Measurements from ENCODE around the gene ST8SIA5.

Gene ST8SIA5

DNA sequence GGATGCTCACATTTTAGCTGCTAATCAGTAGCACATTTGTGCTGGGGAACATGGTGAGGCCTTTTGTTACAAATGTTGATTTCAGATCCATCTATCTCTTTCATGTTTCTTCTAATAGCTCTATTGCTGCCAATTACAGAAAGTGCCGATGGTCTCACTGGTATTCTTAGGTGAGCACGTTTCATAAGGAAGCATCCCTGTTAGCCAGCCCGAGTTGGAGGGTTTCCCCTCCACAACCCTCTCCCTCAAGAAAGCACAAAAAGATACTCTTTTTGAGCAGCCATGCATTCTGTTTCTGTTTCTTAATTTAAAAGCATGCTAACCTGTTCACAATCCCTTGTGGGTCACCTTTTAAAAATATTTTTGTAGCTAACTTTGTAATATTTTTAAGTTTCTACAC lies 30.8 kb upstream of the ST8SIA5 start:
- no peak overlapping the region for H3K27ac ChIP-seq (ENCODE audit: poor library complexity, severe bottlenecking)
- no peaks in the 10 kb centered on the region for H3K4me1 ChIP-seq (ENCODE audit: insufficient read depth, poor library complexity, severe bottlenecking)
- DNase-seq (ENCODE audit: low spot score) (no peak), ATAC-seq (ENCODE audit: low read depth) (no peak)
- no peak overlapping the region for H3K4me3 ChIP-seq (ENCODE audit: severe bottlenecking)
- no peaks in the 10 kb centered on the region for H3K9me3 ChIP-seq (ENCODE audit: severe bottlenecking)
- no peaks in the 10 kb centered on the region for H3K36me3 ChIP-seq (ENCODE audit: low read depth)
- no peaks in the 10 kb centered on the region for H3K27me3 ChIP-seq (ENCODE audit: insufficient read depth, poor library complexity, severe bottlenecking)
- TF ChIP-seq, protein P1, sequence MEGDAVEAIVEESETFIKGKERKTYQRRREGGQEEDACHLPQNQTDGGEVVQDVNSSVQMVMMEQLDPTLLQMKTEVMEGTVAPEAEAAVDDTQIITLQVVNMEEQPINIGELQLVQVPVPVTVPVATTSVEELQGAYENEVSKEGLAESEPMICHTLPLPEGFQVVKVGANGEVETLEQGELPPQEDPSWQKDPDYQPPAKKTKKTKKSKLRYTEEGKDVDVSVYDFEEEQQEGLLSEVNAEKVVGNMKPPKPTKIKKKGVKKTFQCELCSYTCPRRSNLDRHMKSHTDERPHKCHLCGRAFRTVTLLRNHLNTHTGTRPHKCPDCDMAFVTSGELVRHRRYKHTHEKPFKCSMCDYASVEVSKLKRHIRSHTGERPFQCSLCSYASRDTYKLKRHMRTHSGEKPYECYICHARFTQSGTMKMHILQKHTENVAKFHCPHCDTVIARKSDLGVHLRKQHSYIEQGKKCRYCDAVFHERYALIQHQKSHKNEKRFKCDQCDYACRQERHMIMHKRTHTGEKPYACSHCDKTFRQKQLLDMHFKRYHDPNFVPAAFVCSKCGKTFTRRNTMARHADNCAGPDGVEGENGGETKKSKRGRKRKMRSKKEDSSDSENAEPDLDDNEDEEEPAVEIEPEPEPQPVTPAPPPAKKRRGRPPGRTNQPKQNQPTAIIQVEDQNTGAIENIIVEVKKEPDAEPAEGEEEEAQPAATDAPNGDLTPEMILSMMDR (IDR thresholded peaks at IDR 0.05; ENCODE audit: poor library complexity, severe bottlenecking), result no peak

DNA sequence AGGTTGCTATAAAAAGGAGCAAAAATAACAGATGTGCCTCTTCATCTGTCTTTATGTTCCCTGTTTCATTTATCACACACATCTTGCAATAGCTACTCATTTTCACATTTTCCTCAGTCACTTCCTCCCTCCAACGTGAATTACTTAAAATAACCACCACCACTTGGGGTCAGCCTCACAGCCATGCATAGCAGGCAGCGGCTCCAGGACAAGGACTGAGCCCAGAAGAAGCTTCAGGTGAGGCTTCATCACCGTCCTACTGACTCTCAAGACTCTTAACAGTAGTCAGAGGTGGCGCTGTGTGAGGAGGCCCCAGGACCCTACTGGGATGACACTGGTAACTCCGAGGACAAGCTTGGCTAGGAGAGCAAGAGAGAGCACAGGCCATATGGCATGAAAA lies 15.5 kb upstream of the ST8SIA5 start:
- TF ChIP-seq, protein P1 (IDR thresholded peaks at IDR 0.05; ENCODE audit: poor library complexity, severe bottlenecking), result no peak
- Histone ChIP-seq H3K4me1 (ENCODE audit: insufficient read depth, poor library complexity, severe bottlenecking) (no peaks in the 10 kb centered on the region), H3K36me3 (ENCODE audit: low read depth) (no peaks in the 10 kb centered on the region), H3K9me3 (ENCODE audit: severe bottlenecking) (no peaks in the 10 kb centered on the region), H3K27ac (ENCODE audit: poor library complexity, severe bottlenecking) (no peak overlapping the region), H3K4me3 (ENCODE audit: severe bottlenecking) (no peak overlapping the region), H3K27me3 (ENCODE audit: insufficient read depth, poor library complexity, severe bottlenecking) (no peaks in the 10 kb centered on the region)
- ATAC-seq (ENCODE audit: low read depth), result no peak
- no peak for DNase-seq (ENCODE audit: low spot score)

DNA sequence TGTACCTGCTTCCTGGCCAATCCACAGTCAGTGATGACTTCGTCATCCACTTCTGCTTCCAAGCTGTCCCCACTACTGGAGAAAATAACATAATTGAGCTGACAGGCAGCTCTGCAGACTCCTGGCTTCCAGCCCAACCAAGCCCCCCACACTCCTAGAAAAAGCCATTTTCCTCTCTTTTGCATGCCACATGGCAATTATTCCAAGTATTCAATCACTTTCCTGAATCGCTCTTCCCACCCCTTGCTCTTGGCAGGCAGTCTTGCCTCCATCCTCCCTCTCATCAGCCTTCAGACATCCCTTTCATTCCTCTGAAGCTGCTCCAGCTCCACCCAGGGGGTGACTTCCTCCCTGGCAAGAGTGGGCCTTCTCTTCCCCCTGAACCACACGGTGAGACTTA lies 14.3 kb upstream of the ST8SIA5 start:
- TF ChIP-seq, protein P1 (IDR thresholded peaks at IDR 0.05; ENCODE audit: poor library complexity, severe bottlenecking), result no peak
- H3K9me3 ChIP-seq (ENCODE audit: severe bottlenecking), result no peaks in the 10 kb centered on the region
- no peaks in the 10 kb centered on the region for H3K4me1 ChIP-seq (ENCODE audit: insufficient read depth, poor library complexity, severe bottlenecking)
- H3K4me3 ChIP-seq (ENCODE audit: severe bottlenecking), result no peak overlapping the region
- DNase-seq (ENCODE audit: low spot score) (no peak), ATAC-seq (ENCODE audit: low read depth) (no peak)
- no peaks in the 10 kb centered on the region for H3K36me3 ChIP-seq (ENCODE audit: low read depth)
- no peaks in the 10 kb centered on the region for H3K27me3 ChIP-seq (ENCODE audit: insufficient read depth, poor library complexity, severe bottlenecking)
- H3K27ac ChIP-seq (ENCODE audit: poor library complexity, severe bottlenecking), result no peak overlapping the region

DNA sequence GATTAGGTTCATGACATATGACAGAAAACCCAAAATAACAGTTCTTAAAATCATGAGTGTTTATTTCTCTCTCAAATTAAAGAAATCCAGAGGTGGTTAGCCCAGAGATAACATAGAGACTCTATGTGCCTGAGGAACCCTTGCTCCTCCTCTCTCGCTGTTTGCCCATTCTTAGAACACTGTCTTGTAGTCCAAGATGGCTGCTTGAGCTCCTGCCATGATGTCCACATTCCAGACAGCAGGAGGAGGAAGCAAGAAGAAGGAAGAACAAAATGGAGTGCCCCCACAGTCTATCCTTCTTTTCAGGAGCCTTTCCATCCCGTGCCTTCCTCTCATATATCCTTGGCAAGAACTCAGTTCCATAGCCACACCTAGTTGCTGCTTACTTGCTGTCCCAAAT lies 13.9 kb upstream of the ST8SIA5 start:
- no peak for DNase-seq (ENCODE audit: low spot score)
- ATAC-seq (ENCODE audit: low read depth), result no peak
- H3K9me3 ChIP-seq (ENCODE audit: severe bottlenecking), result no peaks in the 10 kb centered on the region
- H3K27me3 ChIP-seq (ENCODE audit: insufficient read depth, poor library complexity, severe bottlenecking), result no peaks in the 10 kb centered on the region
- H3K4me1 ChIP-seq (ENCODE audit: insufficient read depth, poor library complexity, severe bottlenecking), result no peaks in the 10 kb centered on the region
- TF ChIP-seq, protein P1 (IDR thresholded peaks at IDR 0.05; ENCODE audit: poor library complexity, severe bottlenecking), result no peak
- H3K27ac ChIP-seq (ENCODE audit: poor library complexity, severe bottlenecking), result no peak overlapping the region
- H3K4me3 ChIP-seq (ENCODE audit: severe bottlenecking), result no peak overlapping the region
- no peaks in the 10 kb centered on the region for H3K36me3 ChIP-seq (ENCODE audit: low read depth)

DNA sequence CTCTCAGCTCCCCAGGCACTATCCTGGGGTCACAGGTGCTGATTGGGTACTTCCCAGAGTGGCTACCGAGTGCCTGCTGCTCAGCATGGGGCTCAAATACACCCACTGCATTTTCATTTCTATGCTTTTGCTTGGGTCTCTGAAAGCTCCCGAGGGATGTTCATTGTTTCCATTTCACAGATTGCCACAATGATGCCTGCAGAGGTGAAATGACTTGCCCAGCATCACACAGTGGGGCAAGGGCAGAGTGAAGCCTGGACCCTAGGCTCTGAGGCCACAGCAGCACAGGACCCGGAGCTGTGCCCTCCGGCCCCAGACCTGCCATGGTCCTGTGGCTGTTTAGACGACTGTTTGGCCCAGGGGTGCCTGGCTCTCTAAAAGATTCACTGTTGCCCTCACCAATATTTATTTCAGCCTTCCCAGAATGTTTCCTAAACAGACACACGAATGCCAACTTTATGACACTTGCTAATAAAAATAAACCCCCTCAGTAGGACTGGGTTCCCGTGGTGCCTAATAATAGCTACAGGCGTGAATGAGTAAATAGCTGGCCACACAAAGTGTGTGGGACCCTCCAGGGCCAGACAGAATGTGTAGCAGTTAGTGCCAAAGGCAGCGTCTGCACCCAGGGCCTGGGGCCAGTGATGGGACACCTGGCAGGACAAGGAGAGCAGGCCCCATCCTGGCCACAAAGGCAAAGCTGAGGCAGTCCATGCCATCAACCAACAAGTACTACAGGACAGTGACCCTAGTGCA lies 11.5 kb upstream of the ST8SIA5 start:
- no peaks in the 10 kb centered on the region for H3K9me3 ChIP-seq (ENCODE audit: severe bottlenecking)
- TF ChIP-seq, protein P1 (IDR thresholded peaks at IDR 0.05; ENCODE audit: poor library complexity, severe bottlenecking), result no peak
- H3K36me3 ChIP-seq (ENCODE audit: low read depth), result no peaks in the 10 kb centered on the region
- H3K4me3 ChIP-seq (ENCODE audit: severe bottlenecking), result no peak overlapping the region
- no peaks in the 10 kb centered on the region for H3K27me3 ChIP-seq (ENCODE audit: insufficient read depth, poor library complexity, severe bottlenecking)
- H3K27ac ChIP-seq (ENCODE audit: poor library complexity, severe bottlenecking), result no peak overlapping the region
- ATAC-seq (ENCODE audit: low read depth) (no peak), DNase-seq (ENCODE audit: low spot score) (no peak)
- no peaks in the 10 kb centered on the region for H3K4me1 ChIP-seq (ENCODE audit: insufficient read depth, poor library complexity, severe bottlenecking)

Measured in RWPE2 (cell line).